Smooth muscle cell of the brain vasculature (primary cell): Measurements from ENCODE around the gene CERS3.

Experiments
- DNase-seq: peaks from one replicate; pipeline ENCODE4 v3.0.0-alpha.2; 2012; ENCODE audit warnings: low read depth, low spot score

CERS3 gene

GRCh38 chr15:100528833-100529428 is at the start of gene CERS3:
TSS of gene CERS3 (minus strand) at chr15:100528950. CDS start at chr15:100501849, 27,101 bp downstream.
- no peak for DNase-seq

GRCh38 chr15:100573526-100573925 is 44.8 kb upstream of the CERS3 start:
- no peak for DNase-seq

GRCh38 chr15:100572362-100572983 is 43.7 kb upstream of the CERS3 start:
- DNase-seq: no peak

- no peak for DNase-seq
Measured at GRCh38 chr15:100571592-100572167, 42.9 kb upstream of the CERS3 start.

- no peak for DNase-seq
Measured at GRCh38 chr15:100570735-100571313, 42.1 kb upstream of the CERS3 start.

- no peak for DNase-seq
Measured at GRCh38 chr15:100570275-100570674, 41.5 kb upstream of the CERS3 start.

- no peak for DNase-seq
Measured at GRCh38 chr15:100569391-100569790, 40.6 kb upstream of the CERS3 start.

GRCh38 chr15:100566850-100567628 is 38.3 kb upstream of the CERS3 start:
- no peak for DNase-seq

GRCh38 chr15:100565591-100565990 is 36.8 kb upstream of the CERS3 start:
- no peak for DNase-seq

GRCh38 chr15:100560323-100560722 is 31.6 kb upstream of the CERS3 start:
- DNase-seq: no peak

- DNase-seq: no peak
Measured at GRCh38 chr15:100559330-100559729, 30.6 kb upstream of the CERS3 start.

- no peak for DNase-seq
Measured at GRCh38 chr15:100558771-100559254, 30.1 kb upstream of the CERS3 start.

- no peak for DNase-seq
Measured at GRCh38 chr15:100553468-100553867, 24.7 kb upstream of the CERS3 start.

GRCh38 chr15:100547961-100548360 is 19.2 kb upstream of the CERS3 start:
- DNase-seq: no peak

- DNase-seq: no peak
Measured at GRCh38 chr15:100544946-100545345, 16.2 kb upstream of the CERS3 start.

GRCh38 chr15:100544338-100544841 is 15.6 kb upstream of the CERS3 start:
- no peak for DNase-seq

- no peak for DNase-seq
Measured at GRCh38 chr15:100542290-100542689, 13.5 kb upstream of the CERS3 start.

GRCh38 chr15:100537331-100537730 is 8.6 kb upstream of the CERS3 start:
- DNase-seq: no peak

- DNase-seq: no peak
Measured at GRCh38 chr15:100536733-100537132, 8.0 kb upstream of the CERS3 start.

- DNase-seq: no peak
Measured at GRCh38 chr15:100533886-100534285, 5.1 kb upstream of the CERS3 start.

- DNase-seq: no peak
Measured at GRCh38 chr15:100531823-100532327, 3.1 kb upstream of the CERS3 start.

- no peak for DNase-seq
Measured at GRCh38 chr15:100531204-100531603, 2.5 kb upstream of the CERS3 start.
